Measurements from ENCODE around the gene AIG1.
"Not testable (repeated sequence)": the region's sequence is repeated elsewhere in the genome, so short reads cannot be mapped to it uniquely, and the experiment has no call there.

AIG1 gene

DNA sequence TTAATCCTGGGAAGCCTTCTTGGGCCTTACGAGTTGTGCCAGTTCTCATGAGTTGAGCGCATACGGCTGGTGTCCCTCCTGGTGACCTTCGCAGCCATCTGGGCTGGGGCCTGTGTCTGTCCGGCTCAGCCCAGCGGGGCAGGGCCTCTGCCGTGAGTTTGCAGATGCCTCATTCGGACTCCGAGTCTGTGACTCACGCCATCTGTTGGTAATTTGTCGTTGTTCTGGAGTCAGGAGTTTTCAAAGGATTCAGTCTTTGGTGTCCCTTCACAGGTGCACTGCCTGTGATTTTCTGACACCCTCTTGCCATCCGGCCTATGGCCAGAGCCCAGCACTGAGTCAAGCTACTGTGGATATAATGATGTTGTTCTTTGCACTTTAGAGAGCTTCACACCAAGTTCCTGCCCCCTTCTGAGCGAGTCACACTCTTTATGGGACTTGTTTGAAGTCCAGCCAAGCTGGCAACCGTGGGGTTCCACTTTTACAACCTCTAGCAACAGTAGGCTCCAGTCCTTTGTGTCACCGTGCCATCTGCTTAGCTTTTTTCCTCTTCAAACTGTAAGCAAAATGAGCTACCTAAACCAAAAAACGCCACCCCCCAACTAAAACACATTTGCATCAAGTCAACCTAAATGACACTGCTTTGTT lies 175.6 kb downstream of the AIG1 start:
- H3K36me3 ChIP-seq (replicated peaks): no peaks in the 10 kb centered on the region
- no peaks in the 10 kb centered on the region for H3K27me3 ChIP-seq (replicated peaks)
- no peak overlapping the region for H3K4me3 ChIP-seq (ENCODE audit: low read depth, low read length)
- in situ Hi-C loops (cut with HindIII; ENCODE audit: low pct_ligation_motif_present, low sequenced_read_pairs): no loop called here
- TF ChIP-seq, protein P1, sequence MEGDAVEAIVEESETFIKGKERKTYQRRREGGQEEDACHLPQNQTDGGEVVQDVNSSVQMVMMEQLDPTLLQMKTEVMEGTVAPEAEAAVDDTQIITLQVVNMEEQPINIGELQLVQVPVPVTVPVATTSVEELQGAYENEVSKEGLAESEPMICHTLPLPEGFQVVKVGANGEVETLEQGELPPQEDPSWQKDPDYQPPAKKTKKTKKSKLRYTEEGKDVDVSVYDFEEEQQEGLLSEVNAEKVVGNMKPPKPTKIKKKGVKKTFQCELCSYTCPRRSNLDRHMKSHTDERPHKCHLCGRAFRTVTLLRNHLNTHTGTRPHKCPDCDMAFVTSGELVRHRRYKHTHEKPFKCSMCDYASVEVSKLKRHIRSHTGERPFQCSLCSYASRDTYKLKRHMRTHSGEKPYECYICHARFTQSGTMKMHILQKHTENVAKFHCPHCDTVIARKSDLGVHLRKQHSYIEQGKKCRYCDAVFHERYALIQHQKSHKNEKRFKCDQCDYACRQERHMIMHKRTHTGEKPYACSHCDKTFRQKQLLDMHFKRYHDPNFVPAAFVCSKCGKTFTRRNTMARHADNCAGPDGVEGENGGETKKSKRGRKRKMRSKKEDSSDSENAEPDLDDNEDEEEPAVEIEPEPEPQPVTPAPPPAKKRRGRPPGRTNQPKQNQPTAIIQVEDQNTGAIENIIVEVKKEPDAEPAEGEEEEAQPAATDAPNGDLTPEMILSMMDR (IDR thresholded peaks at IDR 0.05; ENCODE audit: low read depth, low read length, missing control alignments): no peak
- DNase-seq: no peak
- H3K27ac ChIP-seq: no peak overlapping the region

DNA sequence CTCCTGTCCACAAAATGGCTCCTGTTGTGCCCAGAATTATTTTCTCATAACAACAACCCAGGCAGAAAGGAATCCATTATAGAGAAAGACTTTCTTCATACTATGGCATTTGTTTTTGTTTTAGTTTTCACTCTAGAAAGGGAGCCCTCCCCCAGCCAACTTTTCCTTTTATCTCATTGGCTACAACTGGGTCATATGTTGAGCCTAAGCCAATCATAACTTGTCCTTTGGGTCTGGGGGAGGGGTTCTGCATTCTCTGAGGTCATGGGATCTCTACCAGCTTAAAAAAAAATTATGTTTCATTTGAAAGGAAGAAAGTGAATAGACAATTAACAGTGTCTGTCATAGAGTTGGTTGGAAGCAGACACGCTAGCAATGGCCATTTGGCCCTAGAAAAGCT lies 177.6 kb downstream of the AIG1 start:
- Histone ChIP-seq H3K27me3 (replicated peaks) (no peaks in the 10 kb centered on the region), H3K36me3 (replicated peaks) (no peaks in the 10 kb centered on the region), H3K4me3 (ENCODE audit: low read depth, low read length) (no peak overlapping the region), H3K27ac (no peak overlapping the region)
- TF ChIP-seq, protein P1 (IDR thresholded peaks at IDR 0.05; ENCODE audit: low read depth, low read length, missing control alignments): no peak
- in situ Hi-C loops (cut with HindIII; ENCODE audit: low pct_ligation_motif_present, low sequenced_read_pairs): no loop called here
- no peak for DNase-seq

DNA sequence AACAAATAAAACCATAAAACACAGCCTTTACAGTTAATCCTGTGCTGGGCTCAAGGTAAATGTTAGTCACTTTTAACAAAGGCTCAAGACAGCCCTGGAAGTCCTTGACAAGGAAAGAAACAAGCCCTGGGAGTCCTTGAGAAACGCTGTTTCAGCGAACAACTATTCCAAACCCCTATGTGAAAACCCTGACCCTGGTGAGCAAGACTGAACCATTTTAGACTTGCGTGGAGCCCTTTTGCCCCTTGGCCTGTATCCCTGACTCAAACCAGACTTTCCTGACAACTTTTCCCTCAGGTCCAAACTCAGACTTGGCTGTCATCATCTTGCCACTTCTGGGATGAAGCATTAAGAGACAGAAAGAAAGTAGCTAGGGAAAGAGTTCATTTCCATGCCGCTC lies 180.4 kb downstream of the AIG1 start:
- DNase-seq: peak; percentile 19
- TF ChIP-seq, protein P1 (IDR thresholded peaks at IDR 0.05; ENCODE audit: low read depth, low read length, missing control alignments): no peak
- H3K27me3 ChIP-seq (replicated peaks): no peaks in the 10 kb centered on the region

DNA sequence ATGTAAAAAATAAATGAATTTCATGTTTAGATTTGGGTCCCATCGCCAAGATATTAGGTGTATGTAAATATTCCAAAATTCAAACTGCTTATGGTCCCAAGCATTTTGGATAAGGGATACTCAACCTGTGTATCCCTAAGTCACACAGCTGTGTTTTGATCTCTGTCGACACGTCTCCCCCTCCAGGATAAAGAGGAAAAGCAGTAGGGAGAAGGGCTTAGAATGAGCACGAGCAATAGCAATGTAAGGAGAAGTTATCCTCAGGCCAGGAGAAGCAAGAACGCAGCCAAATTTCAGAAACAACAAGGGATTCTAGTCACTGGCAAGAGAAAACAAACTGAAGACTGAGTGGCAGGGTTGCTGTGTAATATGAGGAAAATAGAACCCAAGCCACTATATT lies 181.2 kb downstream of the AIG1 start:
- H3K27ac ChIP-seq: no peak overlapping the region
- no peaks in the 10 kb centered on the region for H3K36me3 ChIP-seq (replicated peaks)
- DNase-seq: no peak
- in situ Hi-C loops (cut with HindIII; ENCODE audit: low pct_ligation_motif_present, low sequenced_read_pairs): no loop called here
- H3K4me3 ChIP-seq (ENCODE audit: low read depth, low read length): no peak overlapping the region
- TF ChIP-seq, protein P1 (IDR thresholded peaks at IDR 0.05; ENCODE audit: low read depth, low read length, missing control alignments): no peak
- H3K27me3 ChIP-seq (replicated peaks): no peaks in the 10 kb centered on the region

More for the DNA sequence above, 180.4 kb downstream of the AIG1 start:
- H3K4me3 ChIP-seq (ENCODE audit: low read depth, low read length): no peak overlapping the region
- in situ Hi-C loops (cut with HindIII; ENCODE audit: low pct_ligation_motif_present, low sequenced_read_pairs): no loop called here
- no peaks in the 10 kb centered on the region for H3K36me3 ChIP-seq (replicated peaks)
- H3K27ac ChIP-seq: no peak overlapping the region

DNA sequence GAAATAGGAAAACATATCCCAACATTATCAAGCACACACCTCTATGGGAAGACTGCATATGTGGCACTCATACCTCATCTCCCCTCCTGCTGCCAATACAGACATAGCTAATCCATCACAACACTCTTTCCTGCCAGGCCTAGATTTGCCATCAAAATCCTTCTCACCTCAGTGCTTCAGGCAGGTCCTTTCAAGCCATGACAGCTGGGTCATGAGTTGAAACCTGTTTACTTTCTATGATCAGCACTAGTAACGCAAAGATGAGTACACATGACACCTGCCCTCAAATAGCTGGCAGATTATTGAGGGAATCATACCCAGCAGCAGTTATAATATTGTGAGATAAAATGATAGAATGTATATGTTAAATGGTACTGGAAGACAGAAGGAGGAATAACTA lies 183.1 kb downstream of the AIG1 start:
- Histone ChIP-seq H3K36me3 (replicated peaks) (no peaks in the 10 kb centered on the region), H3K4me3 (ENCODE audit: low read depth, low read length) (no peak overlapping the region), H3K27me3 (replicated peaks) (no peaks in the 10 kb centered on the region), H3K27ac (no peak overlapping the region)
- TF ChIP-seq, protein P1 (IDR thresholded peaks at IDR 0.05; ENCODE audit: low read depth, low read length, missing control alignments): no peak
- in situ Hi-C loops (cut with HindIII; ENCODE audit: low pct_ligation_motif_present, low sequenced_read_pairs): no loop called here
- DNase-seq: no peak

DNA sequence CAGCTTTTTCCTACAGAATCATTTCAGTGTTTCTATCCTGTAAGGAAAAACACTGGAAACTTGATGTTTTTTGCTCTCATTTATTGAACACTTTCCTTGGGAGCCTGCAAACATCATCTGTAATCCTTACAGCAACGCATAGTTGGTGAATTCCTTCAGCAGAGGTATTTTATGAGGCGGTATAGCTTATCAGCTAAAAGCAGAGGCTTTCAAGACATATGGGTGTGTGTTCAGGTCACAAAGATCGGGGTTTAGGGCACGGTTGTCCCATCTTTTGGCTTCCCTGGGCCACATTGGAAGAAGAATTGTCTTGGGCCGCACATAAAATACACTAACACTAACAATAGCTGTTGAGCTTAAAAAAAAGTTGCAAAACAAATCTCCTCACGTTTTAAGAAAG lies 185.0 kb downstream of the AIG1 start:
- no peaks in the 10 kb centered on the region for H3K36me3 ChIP-seq (replicated peaks)
- H3K27ac ChIP-seq: no peak overlapping the region
- no peak overlapping the region for H3K4me3 ChIP-seq (ENCODE audit: low read depth, low read length)
- no peaks in the 10 kb centered on the region for H3K27me3 ChIP-seq (replicated peaks)
- TF ChIP-seq, protein P1 (IDR thresholded peaks at IDR 0.05; ENCODE audit: low read depth, low read length, missing control alignments): no peak
- in situ Hi-C loops (cut with HindIII; ENCODE audit: low pct_ligation_motif_present, low sequenced_read_pairs): no loop called here
- no peak for DNase-seq

DNA sequence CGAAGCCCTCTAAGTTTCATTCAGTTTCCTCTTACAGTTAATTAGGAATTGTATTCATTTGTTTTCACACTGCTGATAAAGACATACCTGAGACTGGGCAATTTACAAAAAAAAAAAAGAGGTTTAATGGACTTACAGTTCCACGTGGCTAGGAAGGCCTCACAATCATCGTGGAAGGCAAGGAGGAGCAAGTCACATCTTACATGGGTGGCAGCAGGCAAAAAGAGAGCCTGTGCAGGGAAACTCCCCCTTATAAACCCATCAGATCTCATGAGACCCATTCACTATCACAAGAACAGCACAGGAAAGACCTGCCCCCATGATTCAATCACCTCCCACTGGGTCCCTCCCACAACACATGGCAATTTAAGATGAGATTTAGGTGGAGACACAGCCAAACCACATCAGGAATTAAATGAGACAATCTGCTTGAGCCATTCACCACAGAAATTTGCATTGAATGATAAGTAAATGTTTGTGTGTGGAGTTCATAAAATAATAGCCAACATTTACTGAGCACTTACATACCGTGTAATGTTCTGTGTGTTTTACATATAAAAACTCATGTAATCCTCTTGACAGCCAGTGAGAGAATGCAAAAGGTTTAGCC lies 185.6 kb downstream of the AIG1 start:
- H3K27ac ChIP-seq; DNase-seq; in situ Hi-C loops (cut with HindIII; ENCODE audit: low pct_ligation_motif_present, low sequenced_read_pairs); H3K4me3 ChIP-seq (ENCODE audit: low read depth, low read length); H3K36me3 ChIP-seq (replicated peaks); H3K27me3 ChIP-seq (replicated peaks): not testable (repeated sequence)

Measured in brain microvascular endothelial cell (primary cell).